Lower leg skin (tissue), 4 donors: ENCODE measurements around the gene C14orf119. TPM values are rescaled to one million over a fixed set of nuclear protein-coding genes. Genes with fewer than 3 reads are reported as not detected.

ENCODE experiments used
- DNase-seq, 2 donors: peaks; one replicate each; pipeline ENCODE4 v3.0.0-alpha.2; 2019; ENCODE audit warnings: low spot score in 2 of 2
- H3K4me3 ChIP-seq: fragments of 200-600 bp; sonication (generic); 2 replicates; pipeline ENCODE4 v1.5.1; 2017; ENCODE audit warnings: mild to moderate bottlenecking, low read depth; ENCODE audit not compliant: poor library complexity, severe bottlenecking
- POLR2A ChIP-seq, 2 donors: fragments of 450-650 bp; IDR thresholded peaks; one replicate each; pipeline ENCODE4 v1.6.1; 2016 to 2017; ENCODE audit warnings: antibody characterized with exemption in 2 of 2, mild to moderate bottlenecking in 1 of 2, moderate library complexity in 1 of 2
- WGBS, 2 donors: methylation state at CpG; one replicate each; pipeline ENCODE4 v1.1.5; 2018; 5-methylcytosine and 5-hydroxymethylcytosine counted together
- intact Hi-C: fragments of 100-400 bp; cut with DNase I; formaldehyde crosslinking; loops from one replicate; pipeline ENCODE4 v1.15.0; 2023; ENCODE audit warnings: low total_unique reads
- total RNA-seq, 4 donors: library from RNA; depleted of rRNA; stranded (reverse); fragments of >200 nt; gene quantifications; one replicate each; pipeline ENCODE4 v1.1.0, GENCODE V29; 2016
- TF ChIP-seq, protein P1 (sequence below), 3 donors: fragments of 450-650 bp; IDR thresholded peaks; one replicate each; pipeline ENCODE4 v1.5.1; 2016; ENCODE audit warnings: antibody characterized with exemption in 3 of 3, mild to moderate bottlenecking in 3 of 3, moderate library complexity in 2 of 3

C14orf119 gene
- total RNA-seq, 4 donors from 2014 or later: 14.5 to 29.8 (median 19.7) TPM

DNA sequence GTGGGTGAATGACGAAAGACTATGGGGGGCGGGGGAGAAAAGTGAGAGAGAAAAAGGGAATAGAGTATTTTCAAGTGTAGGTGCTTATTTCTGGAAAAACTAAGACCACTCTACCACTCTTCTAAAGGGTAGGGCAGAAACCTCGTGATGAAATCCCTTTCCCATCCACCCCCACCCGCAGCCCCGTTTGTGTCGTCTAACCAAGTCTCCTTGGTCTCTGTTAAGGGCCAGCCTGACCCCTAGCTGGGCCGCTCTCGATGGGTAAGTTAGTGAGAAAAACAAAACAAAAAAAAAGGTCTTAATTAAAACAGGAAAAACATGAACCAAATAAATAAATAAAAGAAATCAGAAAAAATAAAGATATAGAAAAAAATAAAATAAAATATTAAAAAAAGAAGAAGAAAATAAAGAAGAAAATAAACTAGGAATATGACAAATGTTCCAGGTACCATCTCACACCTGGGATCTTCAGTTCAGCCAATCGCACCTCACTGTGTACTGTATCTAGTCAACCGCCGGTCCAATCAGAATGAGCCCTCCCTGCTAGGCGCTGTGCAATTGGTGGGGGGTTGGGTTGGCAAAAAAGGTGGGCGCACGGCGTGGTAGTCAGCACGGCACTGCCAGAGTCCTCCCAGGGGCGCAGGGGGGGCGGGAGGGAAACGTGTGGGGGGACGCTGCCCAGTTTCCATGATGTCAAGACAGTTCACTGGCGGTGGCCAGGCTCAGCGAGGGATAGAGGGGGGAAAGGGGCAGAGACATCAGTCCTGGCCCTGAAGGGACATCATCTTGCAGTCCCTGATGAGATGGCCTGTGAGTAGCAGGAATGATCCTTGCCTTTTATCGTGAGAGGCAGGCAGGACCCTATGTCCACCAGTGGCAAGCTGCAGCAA is 28.2 kb upstream of the C14orf119 start:
- peak in 1 of 2 donors; percentile 9 for DNase-seq
- 85 to 89% methylated on average over 23 of the region's 23 CpGs for WGBS, 2 donors
- TF ChIP-seq, protein P1, sequence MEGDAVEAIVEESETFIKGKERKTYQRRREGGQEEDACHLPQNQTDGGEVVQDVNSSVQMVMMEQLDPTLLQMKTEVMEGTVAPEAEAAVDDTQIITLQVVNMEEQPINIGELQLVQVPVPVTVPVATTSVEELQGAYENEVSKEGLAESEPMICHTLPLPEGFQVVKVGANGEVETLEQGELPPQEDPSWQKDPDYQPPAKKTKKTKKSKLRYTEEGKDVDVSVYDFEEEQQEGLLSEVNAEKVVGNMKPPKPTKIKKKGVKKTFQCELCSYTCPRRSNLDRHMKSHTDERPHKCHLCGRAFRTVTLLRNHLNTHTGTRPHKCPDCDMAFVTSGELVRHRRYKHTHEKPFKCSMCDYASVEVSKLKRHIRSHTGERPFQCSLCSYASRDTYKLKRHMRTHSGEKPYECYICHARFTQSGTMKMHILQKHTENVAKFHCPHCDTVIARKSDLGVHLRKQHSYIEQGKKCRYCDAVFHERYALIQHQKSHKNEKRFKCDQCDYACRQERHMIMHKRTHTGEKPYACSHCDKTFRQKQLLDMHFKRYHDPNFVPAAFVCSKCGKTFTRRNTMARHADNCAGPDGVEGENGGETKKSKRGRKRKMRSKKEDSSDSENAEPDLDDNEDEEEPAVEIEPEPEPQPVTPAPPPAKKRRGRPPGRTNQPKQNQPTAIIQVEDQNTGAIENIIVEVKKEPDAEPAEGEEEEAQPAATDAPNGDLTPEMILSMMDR (IDR thresholded peaks at IDR 0.05): no peak
- no peak for TF ChIP-seq POLR2A (IDR thresholded peaks at IDR 0.05)
- intact Hi-C loops: no loop called here
- no peak overlapping the region for H3K4me3 ChIP-seq

DNA sequence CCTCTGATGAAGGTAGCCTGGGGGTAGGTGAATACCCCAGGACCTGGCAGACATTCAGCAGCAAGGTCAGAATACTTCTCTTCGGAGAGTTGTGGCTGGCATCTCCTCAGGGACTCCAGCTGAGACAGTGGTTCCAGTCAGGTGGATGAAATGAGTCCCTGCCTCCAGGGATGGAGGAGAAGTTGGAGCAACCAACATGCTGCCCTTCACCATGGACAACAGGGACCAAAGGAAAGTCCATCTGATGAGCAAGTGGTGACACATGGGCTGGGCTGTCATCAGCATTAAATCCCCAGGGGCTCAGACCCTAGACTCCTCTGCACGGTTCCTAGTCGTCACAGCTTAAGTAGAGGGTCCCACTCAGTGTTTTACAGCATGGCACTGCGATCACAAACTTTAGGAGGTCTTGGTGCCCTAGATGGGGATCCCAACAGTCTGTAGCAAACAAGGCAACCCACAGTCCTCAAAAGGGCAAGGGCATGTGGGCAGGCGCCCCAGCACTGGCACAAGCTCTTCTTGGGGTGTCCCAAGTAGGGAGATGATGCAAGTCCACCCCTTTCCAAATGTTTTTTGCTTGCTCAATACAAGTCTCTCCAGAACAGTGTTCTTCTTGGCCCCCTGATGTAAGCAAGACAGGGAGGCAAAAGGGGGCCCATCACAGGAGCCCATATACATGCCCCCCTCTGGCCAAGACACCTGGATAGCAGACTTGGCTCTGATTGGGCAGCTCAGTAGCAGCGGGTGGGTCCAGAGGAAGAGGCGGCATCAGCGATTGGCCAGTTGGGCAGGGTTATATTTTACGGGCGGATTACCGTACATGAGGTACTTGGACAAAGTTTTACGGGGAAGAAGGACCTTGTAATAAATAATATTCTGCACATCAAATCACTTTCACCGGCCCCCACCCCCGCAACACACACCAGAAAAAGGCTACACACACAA is 27.2 kb upstream of the C14orf119 start:
- no peak overlapping the region for H3K4me3 ChIP-seq
- no peak for DNase-seq
- intact Hi-C loops: no loop called here
- 74 to 75% methylated on average over 14 of the region's 14 CpGs for WGBS, 2 donors
- TF ChIP-seq, protein P1 (IDR thresholded peaks at IDR 0.05): no peak
- TF ChIP-seq POLR2A (IDR thresholded peaks at IDR 0.05): no peak

DNA sequence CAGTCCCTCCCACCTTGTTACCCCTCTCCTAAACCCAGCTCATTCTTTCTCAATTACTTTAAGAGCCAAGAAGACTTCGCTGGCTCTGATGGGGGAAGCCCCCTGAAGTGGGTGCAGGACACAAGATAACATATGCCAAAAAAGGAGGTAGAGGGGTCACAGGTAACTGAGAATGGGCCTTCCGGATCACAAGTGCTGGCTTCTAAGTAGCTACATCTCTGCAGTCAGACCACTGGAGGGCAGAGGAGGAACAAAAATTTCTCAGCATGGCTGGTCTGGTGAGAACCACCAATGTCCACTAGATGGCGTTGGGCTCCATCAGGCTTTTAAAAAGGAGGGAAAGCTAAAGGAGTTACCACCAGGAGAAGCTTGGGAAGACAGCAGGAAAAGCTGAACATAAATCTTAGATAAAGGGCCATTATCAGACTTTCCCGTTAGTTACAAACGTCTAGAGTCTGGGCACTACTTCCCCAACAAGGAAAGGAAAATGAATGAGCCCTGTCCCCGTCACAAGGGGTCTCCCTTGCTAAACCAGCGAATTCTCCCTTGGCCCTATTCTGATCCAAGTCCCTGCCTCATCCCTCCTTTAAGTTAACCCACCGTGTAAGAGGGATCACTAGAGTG is 26.4 kb upstream of the C14orf119 start:
- no peak for TF ChIP-seq POLR2A (IDR thresholded peaks at IDR 0.05)
- TF ChIP-seq, protein P1 (IDR thresholded peaks at IDR 0.05): peak in 1 of 3 donors; percentile 80
- 28 to 29% methylated on average over 8 of the region's 8 CpGs for WGBS, 2 donors
- DNase-seq: peak; percentile 83 to 93
- intact Hi-C loops: no loop called here
- H3K4me3 ChIP-seq: no peak overlapping the region

DNA sequence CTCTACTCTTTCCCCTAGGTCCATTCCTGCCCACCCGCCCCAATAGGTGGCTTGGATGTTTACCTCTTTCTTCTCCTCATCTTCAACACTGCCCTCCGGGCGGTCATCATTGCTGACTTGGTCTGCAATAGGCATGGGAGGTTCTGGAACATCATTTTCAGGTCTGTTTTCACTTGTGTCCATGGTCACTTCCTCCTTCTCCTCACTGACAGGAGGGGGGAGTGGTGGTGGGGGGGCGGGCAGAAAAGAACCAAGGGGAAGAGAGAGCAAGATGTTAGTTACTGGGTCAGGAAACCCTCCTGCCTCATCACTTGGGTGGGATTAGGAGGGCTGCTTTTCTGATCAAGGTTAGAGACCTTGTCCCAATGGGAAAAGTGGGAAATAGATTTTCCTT is 25.9 kb upstream of the C14orf119 start:
- DNase-seq: no peak
- H3K4me3 ChIP-seq: no peak overlapping the region
- 84 to 86% methylated on average over 4 of the region's 4 CpGs for WGBS, 2 donors
- intact Hi-C loops: no loop called here
- no peak for TF ChIP-seq POLR2A (IDR thresholded peaks at IDR 0.05)

DNA sequence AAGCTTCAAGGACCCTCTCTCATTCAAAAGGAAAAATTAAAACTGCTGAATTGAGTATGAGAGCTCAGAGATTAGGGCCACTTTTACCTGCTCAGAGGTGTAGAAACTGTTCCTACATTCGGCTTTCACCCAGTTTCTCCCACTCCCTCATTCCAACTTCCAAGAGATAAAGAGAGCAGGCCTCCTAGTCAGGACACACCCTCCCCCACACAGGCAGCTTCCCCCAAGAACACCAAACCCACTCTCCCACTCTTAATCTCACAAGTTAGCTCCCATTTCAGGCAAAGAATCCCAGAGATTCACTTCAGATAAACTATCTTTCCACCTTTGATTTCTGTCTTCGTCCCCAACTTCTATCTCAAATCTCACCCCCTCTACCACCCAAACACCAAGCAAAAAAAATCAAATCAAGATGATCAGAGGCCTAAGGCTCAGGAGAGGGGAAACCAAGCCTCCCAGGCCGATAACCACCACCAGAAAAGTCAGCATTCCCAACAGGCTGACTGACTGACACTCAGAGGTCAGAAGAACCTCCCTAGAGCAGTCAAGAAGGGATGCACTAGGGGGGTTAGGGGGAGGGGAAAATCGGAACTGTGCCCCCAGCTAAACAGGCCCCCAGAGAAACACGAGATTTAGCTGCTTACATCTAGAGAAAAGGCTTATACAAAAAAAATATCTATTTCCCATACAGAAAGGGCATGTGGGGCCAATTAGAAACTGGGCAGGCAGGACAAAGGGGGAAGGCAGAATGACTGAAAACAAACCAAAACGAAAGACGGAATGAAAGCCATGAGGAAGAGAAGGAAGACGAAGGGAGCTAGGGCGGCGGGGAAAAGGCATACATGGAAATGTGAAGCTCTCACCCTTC is 24.8 kb upstream of the C14orf119 start:
- 7 to 13% methylated on average over 10 of the region's 10 CpGs for WGBS, 2 donors
- TF ChIP-seq POLR2A (IDR thresholded peaks at IDR 0.05): no peak
- TF ChIP-seq, protein P1 (IDR thresholded peaks at IDR 0.05): no peak
- intact Hi-C loops: no loop called here
- H3K4me3 ChIP-seq: no peak overlapping the region
- no peak for DNase-seq
